HG03565 (cell line): ENCODE measurements around the gene ST6GALNAC1.

Source experiments
- ATAC-seq: cut with Tn5 transposase; IDR thresholded peaks from one replicate; pipeline ENCODE4 v1.9.1; 2021; ENCODE audit warnings: mild to moderate bottlenecking, moderate library complexity; ENCODE audit not compliant: unreplicated experiment

ST6GALNAC1 gene

GRCh38 chr17:76677406-76677805 is 33.8 kb upstream of the ST6GALNAC1 start:
- no peak for ATAC-seq

- ATAC-seq = no peak
Measured at GRCh38 chr17:76676629-76677028, 33.1 kb upstream of the ST6GALNAC1 start.

- no peak for ATAC-seq
Measured at GRCh38 chr17:76675648-76676047, 32.1 kb upstream of the ST6GALNAC1 start.

DNA sequence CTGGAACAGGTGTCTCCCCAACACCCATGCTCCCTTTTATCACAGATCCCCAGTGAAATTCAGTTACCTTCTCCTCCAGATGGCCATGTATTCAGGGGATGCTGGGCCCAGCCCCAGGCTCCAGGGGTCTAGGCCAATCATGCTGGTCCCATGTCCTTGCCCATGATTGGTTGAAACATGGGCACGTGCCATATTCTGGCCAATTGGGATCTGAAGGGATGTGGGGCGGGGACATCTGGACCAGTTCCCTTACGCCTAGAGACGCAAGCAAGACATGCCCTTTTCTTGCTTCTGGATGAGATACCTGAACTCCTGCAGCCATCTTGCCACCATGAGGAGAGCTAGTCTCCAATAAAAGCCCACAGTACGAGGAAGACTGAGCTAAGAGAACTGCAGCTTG is 31.0 kb upstream of the ST6GALNAC1 start:
- no peak for ATAC-seq

- ATAC-seq = no peak
Measured at GRCh38 chr17:76673729-76674128, 30.2 kb upstream of the ST6GALNAC1 start.

GRCh38 chr17:76672892-76673291 is 29.3 kb upstream of the ST6GALNAC1 start:
- no peak for ATAC-seq

DNA sequence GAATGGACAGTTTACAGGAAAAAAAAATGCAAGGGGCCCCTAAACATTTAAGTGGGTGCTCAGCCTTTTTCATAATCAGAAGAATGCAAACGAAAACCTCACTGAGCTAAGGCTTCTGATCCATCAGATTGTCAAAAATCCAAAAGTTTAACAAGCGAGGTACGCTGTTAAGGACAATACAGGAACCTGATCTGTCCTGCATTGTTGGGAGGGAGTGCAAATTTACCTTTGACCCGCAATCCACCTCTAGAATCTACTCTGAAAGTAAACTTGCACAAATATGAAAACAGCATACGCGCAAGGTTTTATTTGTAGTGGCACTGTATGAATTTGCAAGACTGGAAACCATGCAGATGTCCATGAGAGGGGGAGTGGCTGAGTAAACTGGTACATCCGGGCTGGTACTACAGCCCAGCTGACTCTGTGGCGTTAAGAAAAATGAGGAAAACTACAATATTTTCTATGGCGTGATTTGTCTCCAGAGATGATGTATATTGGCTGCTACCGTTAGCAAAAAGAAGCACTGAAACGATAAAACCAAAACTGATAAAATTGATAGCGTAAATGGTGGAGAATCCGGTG is 28.8 kb upstream of the ST6GALNAC1 start:
- ATAC-seq = no peak

- ATAC-seq = no peak
Measured at GRCh38 chr17:76671912-76672262, 28.3 kb upstream of the ST6GALNAC1 start.

DNA sequence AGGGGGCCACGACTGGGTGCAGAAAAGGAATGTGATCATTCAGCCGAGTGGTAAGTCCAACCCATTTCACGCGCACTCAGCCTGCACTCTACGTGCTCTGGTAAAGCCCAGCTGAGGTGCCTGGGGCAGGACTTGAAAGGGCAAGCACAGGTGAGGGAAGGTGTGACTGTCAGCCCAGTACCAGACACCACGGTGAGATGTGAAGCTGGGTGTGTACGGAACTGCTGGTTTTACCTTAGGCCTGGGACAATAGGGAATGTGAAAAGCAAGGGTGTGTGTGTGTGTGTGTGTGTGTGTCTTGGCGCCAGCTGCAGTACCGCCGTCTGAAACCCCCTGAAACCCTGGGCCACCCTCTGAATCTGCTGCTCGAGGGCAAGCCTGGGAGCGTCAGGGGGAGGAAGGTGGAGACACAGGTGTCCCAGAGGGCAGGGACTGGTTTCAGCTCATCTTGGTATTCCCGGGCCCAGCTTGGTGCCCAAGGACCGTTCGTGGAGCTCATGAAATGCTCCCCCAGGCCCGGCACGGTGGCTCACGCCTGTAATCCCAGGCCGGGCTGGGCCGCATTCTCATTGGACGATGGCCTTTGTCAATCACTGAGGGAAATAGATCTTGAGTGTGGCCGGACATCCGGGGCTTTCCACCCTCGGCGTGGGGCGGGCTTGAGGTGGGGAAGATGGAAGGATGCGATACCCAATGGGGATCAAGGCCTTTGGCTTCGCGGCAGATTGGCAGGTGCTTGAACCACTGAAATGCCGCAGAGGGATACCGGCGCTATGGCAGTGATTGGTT is 27.8 kb upstream of the ST6GALNAC1 start:
- peak; percentile 95 for ATAC-seq

DNA sequence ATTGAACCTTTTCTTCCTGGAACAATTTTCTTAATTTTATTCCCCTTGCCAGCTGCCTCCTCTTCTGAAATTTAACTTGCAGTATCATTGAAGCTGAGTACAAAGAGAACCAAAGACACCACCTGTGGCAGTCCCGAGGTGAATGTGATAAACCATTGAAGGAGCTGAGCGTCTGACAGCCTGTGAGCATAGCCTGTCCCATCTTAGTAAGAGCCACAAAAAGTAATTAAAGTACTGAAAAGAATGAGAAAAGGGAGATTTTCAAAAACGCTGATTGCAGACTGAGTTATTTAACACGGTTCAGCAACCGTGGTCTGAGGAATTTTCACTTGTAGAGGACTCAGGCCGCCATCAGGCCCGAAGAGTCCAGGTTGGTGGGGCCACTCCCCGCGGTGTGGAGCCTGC is 27.2 kb upstream of the ST6GALNAC1 start:
- no peak for ATAC-seq

DNA sequence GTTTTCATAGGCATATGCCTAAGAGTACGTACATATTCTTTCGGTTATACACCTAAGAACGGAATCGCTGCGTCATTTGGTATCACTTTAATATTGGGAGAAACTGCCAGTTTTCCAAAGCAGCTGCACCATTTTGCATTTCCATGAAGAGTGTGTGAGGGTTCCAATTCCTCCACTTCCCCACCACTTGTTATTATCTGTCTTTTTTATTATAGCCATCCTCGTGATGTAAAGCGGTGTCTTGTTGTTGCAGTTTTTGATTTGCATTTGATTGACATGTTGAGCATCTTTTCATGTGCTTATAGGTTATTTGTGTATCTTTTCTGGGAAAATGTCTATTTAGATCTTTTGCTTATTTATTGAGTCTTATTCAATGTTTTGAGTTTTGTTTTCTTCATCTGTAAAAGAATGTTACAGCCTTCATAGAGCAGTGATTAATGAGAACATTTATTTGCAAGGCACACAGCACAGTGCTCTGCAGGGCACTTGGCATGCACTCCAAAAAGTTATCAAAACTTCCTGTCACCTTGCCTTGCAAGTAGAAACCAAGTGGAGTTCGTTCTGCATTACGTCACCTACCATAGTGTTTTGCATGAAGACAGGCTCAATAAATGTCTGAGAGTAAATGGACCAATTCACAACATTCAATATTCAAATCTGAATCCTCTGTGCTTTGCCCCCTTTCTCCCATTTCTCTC is 26.6 kb upstream of the ST6GALNAC1 start:
- no peak for ATAC-seq

- ATAC-seq = no peak
Measured at GRCh38 chr17:76667786-76668453, 24.4 kb upstream of the ST6GALNAC1 start.

DNA sequence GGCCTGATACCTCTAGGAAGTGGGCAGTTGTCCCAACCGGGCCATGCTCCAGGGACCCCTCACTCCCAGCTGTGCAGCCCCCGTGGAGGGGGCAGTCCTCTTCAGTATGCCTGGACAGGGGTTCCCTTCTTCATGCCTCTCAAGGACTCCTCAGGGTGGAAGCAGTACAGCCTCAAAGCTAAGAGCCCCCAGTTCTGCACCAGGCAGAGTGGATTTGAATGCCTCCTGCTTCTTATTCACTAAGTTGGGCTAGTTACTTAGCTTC is 23.9 kb upstream of the ST6GALNAC1 start:
- ATAC-seq = no peak

DNA sequence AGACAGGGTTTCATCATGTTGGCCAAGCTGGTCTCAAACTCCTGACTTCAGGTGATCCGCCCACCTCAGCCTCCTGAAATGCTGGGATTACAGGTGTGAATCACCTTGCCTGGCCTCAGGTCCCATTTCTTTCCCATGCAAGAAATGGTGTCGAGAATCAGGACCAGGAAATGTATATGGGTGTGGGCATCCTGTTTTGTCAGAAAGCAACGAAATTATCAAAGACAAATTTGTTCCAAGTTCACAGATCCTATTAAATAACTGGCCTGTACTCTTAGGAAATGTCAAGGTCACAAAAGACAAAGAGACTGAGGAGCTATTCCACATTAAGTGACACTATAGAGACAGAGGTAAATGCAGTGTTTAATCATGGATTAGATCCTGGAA is 17.1 kb upstream of the ST6GALNAC1 start:
- no peak for ATAC-seq

DNA sequence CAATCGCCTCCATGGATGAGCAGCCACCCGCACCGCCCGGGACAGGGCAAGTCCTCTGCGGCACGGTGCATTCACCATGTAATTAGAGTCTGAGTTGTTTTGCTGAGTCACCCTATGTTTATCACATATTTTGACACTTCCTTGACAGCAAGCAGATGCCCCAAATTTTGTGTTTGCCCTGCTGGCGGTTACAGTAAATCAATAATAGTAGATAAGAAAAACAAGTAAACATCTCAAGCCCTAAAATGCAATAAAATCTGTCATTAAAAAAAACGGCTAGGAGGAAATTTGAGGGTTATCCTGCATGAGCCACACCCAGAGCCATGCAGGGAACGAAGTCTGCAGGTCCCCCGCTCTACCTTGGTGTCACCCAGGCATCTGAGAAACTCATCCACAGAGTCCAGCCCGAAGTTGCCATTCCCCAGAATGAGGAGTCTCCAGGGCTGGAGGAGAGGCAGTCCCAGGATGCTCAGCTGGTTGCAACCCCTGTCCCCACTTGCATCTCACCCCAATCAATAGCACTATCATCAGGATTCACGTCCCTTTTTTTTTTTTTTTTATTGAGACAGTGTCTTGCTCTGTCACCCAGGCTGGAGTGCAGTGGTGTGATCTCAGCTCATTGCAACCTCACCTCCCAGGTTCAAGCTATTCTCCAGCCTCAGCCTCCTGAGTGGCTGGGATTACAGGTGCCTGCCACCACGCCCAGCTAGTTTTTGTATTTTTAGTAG is 16.5 kb upstream of the ST6GALNAC1 start:
- no peak for ATAC-seq

- no peak for ATAC-seq
Measured at GRCh38 chr17:76658242-76658662, 14.7 kb upstream of the ST6GALNAC1 start.

DNA sequence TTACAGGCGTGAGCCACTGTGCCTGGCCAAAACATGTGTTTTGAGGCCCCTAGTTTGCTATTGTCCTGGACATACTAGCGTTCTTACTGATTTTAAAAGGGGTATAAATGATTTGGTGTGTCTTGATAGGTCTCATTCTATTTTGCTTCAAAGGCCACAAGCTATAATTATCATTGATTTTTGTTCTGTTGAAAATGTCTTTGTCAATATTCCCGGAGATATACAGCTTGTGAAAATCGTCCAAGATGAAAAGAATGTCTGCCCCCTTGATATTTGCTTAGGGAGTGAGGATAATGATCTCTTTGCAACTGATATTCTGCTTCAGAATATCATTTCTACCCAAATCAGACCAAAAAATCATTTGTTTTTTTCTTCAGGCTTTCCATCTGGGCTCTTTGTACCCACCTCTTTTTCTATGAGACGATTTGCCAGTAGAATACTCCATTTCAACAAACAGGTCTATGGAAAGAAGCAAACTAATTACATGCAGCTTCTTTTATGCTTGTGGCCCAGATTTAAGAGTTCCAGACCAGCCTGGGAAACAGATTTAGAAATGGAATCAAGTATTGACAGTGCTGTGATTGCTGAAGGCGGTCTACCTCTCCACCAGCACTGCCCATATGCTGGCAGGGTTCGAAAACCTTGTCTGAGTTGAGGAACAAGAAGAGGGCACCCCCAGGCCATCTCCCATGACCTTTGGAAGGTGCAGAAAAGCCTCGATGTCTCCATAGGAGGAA is 14.1 kb upstream of the ST6GALNAC1 start:
- ATAC-seq = no peak

DNA sequence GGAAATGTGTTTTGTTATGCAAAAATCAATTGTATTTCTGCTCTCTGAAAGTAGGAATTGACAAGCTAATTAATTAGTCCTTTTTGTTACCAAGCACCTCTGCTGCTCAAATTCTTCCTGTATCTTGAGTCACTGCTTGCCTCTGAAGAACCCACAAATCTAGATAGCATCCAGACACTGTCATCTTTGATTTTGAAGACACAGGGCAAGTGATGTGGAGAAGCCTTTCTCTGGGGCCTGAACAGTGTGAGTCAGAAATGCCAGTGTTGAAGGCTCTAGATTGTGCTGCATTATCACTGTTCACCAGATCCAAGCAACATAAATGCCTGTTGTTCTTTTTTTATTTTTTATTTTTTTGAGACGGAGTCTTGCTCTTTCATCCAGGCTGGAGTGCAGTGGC is 10.9 kb upstream of the ST6GALNAC1 start:
- ATAC-seq = no peak

- no peak for ATAC-seq
Measured at GRCh38 chr17:76650504-76650903, 6.9 kb upstream of the ST6GALNAC1 start.

DNA sequence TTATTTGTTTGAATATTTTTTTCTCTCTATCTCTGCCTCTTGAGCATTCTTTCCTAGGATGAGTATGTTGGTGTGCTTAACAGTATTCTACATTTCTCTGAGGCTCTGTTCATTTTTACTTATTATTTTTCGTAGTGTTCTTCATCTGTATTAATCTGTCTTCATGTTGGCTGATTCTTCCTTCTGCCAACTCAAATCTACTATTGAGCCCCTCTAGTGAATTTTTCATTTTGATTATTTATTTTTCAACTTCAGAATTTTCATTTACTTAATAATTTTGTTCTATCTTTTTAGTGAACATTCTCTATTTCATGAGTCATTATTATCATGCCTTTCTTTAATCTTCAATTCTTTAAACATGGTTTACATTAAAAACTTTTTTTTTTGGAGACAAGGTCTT is 3.2 kb upstream of the ST6GALNAC1 start:
- no peak for ATAC-seq

- ATAC-seq = no peak
Measured at GRCh38 chr17:76645481-76645880, 1.9 kb upstream of the ST6GALNAC1 start.
